ENCODE measurements around the gene AGTPBP1.

Gene AGTPBP1

GRCh38 chr9:85534340-85534739, 207.4 kb downstream of the AGTPBP1 start:
- DNase-seq, result no peak
- Mint-ChIP-seq H3K4me3 (no peak overlapping the region), H3K9me3 (no peaks in the 10 kb centered on the region), H3K4me1 (no peaks in the 10 kb centered on the region), H3K27ac (no peak overlapping the region), H3K36me3 (ENCODE audit: low read depth) (no peaks in the 10 kb centered on the region), H3K27me3 (ENCODE audit: low read depth, poor library complexity) (no peaks in the 10 kb centered on the region)
- no peak for TF ChIP-seq CTCF (IDR thresholded peaks at IDR 0.05)

GRCh38 chr9:85533538-85533937, 208.2 kb downstream of the AGTPBP1 start:
- Mint-ChIP-seq H3K9me3 (no peaks in the 10 kb centered on the region), H3K36me3 (ENCODE audit: low read depth) (no peaks in the 10 kb centered on the region), H3K4me1 (no peaks in the 10 kb centered on the region), H3K27me3 (ENCODE audit: low read depth, poor library complexity) (peaks cover 5% of the 10 kb centered on the region), H3K4me3 (no peak overlapping the region), H3K27ac (no peak overlapping the region)
- DNase-seq, result no peak
- no peak for TF ChIP-seq CTCF (IDR thresholded peaks at IDR 0.05)

- Mint-ChIP-seq H3K27ac (no peak overlapping the region), H3K4me1 (no peaks in the 10 kb centered on the region), H3K27me3 (ENCODE audit: low read depth, poor library complexity) (peaks cover 12% of the 10 kb centered on the region), H3K4me3 (no peak overlapping the region), H3K9me3 (peaks cover 3% of the 10 kb centered on the region), H3K36me3 (ENCODE audit: low read depth) (no peaks in the 10 kb centered on the region)
- TF ChIP-seq CTCF (IDR thresholded peaks at IDR 0.05), result no peak
- no peak for DNase-seq
Observed at GRCh38 chr9:85530721-85531120, 211.0 kb downstream of the AGTPBP1 start.

- no peak overlapping the region for H3K4me3 Mint-ChIP-seq
- no peaks in the 10 kb centered on the region for H3K4me1 Mint-ChIP-seq
- H3K9me3 Mint-ChIP-seq, result peaks cover 14% of the 10 kb centered on the region
- no peak for DNase-seq
- H3K27ac Mint-ChIP-seq, result no peak overlapping the region
- no peaks in the 10 kb centered on the region for H3K36me3 Mint-ChIP-seq (ENCODE audit: low read depth)
- H3K27me3 Mint-ChIP-seq (ENCODE audit: low read depth, poor library complexity), result peaks cover 32% of the 10 kb centered on the region
- TF ChIP-seq CTCF (IDR thresholded peaks at IDR 0.05), result no peak
Observed at GRCh38 chr9:85528607-85529006, 213.1 kb downstream of the AGTPBP1 start.

GRCh38 chr9:85528142-85528541, 213.6 kb downstream of the AGTPBP1 start:
- no peak for DNase-seq
- H3K36me3 Mint-ChIP-seq (ENCODE audit: low read depth), result no peaks in the 10 kb centered on the region
- H3K4me3 Mint-ChIP-seq, result no peak overlapping the region
- no peak overlapping the region for H3K27ac Mint-ChIP-seq
- H3K9me3 Mint-ChIP-seq, result peaks cover 14% of the 10 kb centered on the region
- peaks cover 36% of the 10 kb centered on the region for H3K27me3 Mint-ChIP-seq (ENCODE audit: low read depth, poor library complexity)
- H3K4me1 Mint-ChIP-seq, result no peaks in the 10 kb centered on the region
- TF ChIP-seq CTCF (IDR thresholded peaks at IDR 0.05), result no peak

- Mint-ChIP-seq H3K9me3 (peaks cover 14% of the 10 kb centered on the region), H3K36me3 (ENCODE audit: low read depth) (no peaks in the 10 kb centered on the region), H3K4me1 (peaks cover 6% of the 10 kb centered on the region), H3K27ac (no peak overlapping the region), H3K27me3 (ENCODE audit: low read depth, poor library complexity) (peaks cover 42% of the 10 kb centered on the region), H3K4me3 (no peak overlapping the region)
- no peak for DNase-seq
- TF ChIP-seq CTCF (IDR thresholded peaks at IDR 0.05), result no peak
Observed at GRCh38 chr9:85527331-85528020, 214.3 kb downstream of the AGTPBP1 start.
